NCI-H2107 treated with DMSO at 0.1 percent for 48 hours (cell line): ENCODE results near the gene AURKAIP1.

Experiments used
- DNase-seq: peaks from one replicate; lab custom pipeline; 2025; ENCODE audit not compliant: unreplicated experiment; lab: John Stamatoyannopoulos, UW

Gene AURKAIP1

DNA sequence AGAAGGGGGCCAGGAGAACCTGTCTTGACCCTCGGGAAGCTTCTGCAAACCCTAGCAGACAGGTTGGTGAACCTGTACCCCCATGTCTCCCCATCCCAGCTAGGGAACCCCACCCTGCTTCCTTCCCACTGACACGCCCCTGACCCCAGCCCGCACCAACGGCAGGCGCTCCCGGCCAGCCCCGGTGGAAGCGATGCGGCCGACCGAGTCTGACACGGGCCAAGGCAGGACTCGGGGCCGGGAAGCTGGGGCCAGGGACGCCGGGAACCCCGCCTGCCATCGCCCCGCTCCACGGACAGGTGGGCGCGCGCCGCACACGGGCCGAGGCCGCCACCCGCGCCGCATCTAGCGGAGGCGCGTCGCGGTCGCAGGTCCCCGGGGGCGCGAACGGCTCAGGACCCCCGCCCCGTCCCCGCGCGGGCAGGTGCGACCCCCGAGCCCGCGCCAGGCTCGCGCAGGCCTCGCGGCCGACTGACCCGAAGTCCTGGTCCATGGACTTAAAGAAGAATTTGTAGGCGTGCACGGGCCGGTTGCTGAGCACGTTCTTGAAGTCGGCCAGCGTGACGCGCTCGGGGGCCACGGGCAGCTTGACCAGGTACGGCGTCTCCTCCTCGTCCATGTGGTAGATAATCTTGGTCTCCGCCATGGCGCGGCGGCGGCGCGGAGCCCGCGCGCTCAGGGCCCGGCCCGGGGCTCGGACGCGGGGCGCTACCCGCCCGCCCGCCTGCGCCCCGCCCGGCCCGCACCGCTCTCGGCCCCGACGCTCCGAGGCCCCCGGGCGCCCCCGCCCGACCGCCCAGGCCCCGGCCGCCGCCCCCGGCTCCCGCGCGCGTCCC, 26.4 kb downstream of the AURKAIP1 start:
- DNase-seq: no peak

DNA sequence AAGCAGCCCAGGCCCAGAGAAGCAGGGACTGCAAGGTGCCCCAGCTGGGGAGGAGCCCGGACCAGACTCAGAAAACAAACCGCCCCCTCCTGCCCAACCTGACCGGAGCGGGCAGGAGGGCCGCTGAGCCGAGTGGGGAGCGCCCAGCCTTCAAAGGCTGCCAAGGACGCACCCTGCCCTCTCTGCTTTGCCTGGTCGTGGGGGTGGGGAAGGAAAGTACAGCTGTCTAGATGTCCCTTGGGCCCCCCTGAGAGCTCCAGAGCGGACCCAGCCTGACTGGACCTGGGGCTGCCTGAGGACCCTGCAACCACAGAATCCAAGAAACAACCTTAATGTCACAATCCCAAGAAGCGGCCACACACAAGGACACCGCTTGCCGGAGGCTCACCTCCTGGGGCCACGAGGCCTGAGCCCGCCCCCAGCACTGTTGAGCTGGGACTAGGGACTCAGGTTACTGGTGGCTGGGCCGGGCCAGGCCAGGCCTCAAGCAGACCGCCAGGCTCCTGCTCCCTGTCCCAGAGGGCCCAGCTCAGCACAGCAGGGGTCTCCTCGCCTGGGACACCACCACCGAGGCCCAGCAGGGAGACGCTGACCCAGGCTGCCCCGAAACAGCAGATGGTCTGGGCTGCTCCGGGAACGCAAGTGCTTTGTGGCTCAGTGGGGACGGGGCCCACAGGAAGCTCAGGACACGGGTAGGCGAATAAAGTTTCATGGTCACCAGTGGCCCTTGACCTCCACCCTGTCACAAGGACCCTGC, 27.2 kb downstream of the AURKAIP1 start:
- DNase-seq: no peak

DNA sequence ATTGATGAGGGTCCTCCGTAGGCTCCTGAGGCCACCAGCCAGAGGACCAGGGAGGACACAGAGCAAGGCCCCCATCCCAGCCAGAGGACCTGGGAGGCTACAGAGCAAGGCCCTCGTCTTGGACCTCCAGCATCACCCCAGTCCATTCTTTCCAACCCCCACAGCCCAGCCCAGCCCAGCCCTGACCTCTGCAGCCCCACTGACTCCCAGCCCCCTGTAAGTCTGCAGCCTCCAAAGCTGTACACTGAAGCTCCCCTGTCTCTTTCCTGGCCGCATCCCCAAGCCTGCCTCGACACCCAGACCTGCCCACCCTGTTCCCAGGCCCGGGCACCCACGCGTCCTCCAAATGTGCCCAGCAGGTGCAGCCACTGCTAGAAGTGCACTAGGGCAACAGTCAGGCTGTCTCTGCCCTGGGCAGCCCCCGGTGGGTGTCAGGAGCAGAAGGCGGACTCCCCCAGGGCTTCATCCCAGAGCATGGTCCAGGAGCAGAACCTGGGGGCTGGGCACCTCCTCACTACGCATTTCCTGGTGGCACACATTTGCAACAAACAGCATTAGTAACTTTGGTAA, 27.9 kb downstream of the AURKAIP1 start:
- no peak for DNase-seq

- DNase-seq: no peak
Measured at GRCh38 chr1:1346501-1346890, 28.5 kb downstream of the AURKAIP1 start.

- no peak for DNase-seq
Measured at GRCh38 chr1:1345860-1346500, 29.0 kb downstream of the AURKAIP1 start.

DNA sequence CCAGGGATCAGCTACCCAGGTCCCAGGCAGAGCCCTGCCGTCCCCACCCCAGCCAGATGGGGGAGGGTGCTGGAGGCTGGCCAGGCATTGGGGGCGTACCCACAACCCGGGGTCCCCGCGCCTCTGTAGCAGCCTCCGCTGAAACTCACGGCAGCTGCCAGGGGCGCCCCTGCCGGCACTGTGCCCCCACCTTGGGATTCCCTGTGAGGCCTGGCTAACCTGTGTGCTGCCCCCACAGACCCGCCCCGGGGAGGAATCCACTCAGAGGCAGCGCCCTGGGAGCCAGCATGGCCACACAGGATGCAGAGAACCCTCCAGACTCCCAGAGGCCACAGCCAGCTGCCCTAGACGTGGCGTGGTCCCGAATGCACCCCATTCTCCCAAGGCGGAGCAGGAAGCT, 29.6 kb downstream of the AURKAIP1 start:
- no peak for DNase-seq

- no peak for DNase-seq
Measured at GRCh38 chr1:1344655-1345361, 30.2 kb downstream of the AURKAIP1 start.

DNA sequence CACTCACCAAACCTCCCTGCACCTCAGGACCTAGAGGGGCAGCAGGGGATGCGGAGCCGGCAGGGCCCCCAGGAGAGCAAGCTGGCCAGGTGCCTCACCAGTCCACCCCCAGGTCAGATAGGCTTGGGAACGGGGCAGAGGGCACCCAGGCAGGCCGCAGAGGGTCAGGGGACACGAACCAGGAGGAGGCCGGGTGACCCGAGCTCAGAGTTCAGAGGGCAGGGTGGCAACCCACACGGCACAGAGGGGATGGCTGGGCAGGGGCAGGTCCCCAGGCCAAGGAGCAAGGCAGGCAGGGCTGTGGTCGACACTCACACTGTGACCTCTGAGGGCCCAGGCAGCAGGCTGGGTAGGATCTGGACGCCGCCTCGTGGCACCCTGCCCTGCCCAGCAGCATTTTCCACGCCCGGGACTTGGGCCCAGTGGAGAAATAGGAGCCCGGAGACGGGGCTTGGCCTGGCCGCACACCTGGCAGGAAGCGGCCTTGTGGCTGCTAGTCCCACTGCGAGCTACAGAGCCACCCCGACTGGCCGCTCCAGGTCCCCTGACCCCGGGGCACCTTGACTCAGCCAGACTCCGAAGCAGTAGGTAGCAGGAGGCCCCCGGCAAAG, 31.1 kb downstream of the AURKAIP1 start:
- DNase-seq: no peak

DNA sequence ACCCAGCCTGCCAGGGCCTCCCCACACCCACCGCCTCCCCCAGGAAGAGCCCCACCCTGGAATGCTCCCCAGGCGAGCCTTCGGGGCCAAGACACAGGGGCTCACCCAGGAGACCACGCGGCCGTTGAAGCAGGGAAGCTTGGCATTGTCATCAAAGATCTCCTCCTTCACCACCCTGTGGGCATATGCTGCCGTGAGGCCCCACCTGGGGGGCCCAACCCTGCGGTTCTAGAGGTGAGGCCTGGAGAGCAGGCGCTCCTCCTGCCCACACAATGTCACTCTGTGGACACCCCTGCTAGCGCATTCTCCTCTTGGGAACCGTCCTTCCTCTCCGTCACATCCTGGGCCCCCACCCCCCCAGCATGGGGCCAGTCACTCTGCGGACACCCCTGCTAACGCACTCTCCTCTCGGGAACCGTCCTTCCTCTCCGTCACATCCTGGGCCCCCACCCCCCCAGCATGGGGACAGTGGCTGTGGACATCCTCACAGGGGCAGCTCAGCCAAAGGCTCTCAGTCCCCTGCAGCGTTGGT, 32.4 kb downstream of the AURKAIP1 start:
- no peak for DNase-seq

DNA sequence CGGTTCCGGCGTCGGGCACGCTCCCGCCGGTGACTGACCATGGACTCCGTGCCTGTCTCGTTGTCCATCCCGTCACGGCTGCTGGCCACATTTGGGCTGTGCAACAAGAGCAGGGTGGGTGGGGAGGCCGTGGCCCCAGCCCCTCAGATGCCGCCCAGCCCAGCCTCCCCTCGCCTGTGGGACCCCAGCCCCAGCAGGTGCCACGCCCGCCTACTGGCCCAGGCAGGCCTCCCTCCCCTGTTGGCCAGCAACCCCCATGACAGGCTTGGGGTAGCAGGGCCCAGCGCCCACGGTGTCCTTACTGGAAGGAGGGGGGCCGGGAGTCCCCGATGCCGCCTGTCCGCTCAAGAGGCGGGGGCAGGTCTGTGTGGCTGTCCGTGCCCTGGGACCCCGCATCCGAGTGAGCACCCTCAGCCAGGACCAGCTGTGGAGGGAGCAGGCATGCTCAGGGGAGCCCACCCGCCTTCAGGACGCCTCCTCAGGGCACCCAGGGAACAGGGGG, 32.9 kb downstream of the AURKAIP1 start:
- DNase-seq: no peak

DNA sequence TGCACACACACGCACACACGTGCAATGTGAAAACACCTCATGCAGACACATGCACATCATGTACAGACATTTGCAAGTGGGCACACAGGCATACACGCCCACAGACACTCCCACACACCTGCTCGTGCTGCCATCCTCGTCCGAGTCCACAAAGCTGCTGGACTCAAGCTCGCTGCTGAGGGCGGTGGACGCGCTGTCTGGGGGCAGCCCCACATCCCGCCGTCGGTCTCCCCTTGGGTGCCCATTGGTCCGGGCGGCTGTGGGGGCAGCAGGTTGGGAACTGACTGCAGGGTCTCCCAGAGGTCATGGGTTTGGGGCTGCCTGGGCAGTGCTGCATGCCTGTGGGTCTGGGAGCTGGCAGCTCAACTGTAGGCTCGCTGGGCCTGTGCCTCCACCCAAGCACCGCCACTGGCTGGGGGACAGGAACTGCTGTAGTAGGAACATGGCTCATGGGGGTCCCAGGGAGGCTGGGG, 33.4 kb downstream of the AURKAIP1 start:
- no peak for DNase-seq

GRCh38 chr1:1340791-1341548, 34.0 kb downstream of the AURKAIP1 start:
- no peak for DNase-seq

- no peak for DNase-seq
Measured at GRCh38 chr1:1340185-1340584, 34.8 kb downstream of the AURKAIP1 start.

- no peak for DNase-seq
Measured at GRCh38 chr1:1338278-1338677, 36.7 kb downstream of the AURKAIP1 start.

DNA sequence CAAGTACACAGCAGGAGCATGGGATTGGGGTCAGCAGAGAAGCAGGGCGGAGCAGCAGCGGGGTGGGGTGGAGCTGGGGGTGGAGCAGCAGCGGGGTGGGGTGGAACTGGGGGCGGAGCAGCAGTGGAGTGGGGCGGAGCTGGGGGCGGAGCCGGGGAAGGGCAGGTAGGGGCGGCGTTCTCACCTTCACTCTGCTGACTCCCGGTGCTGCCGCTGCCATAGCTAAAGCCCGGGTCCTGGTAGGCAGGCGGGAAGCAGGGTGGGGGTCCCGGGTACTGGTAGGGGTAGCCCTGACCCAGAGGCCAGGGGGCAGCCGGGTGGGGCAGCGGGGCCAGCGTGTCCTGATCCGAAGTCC, 37.2 kb downstream of the AURKAIP1 start:
- no peak for DNase-seq

- no peak for DNase-seq
Measured at GRCh38 chr1:1336931-1337792, 37.8 kb downstream of the AURKAIP1 start.

GRCh38 chr1:1336446-1336845, 38.6 kb downstream of the AURKAIP1 start:
- DNase-seq: no peak

GRCh38 chr1:1335792-1336248, 39.2 kb downstream of the AURKAIP1 start:
- no peak for DNase-seq
